Spleen (tissue), 7 donors: ENCODE measurements around the gene CLIC5.

Source experiments
- CTCF ChIP-seq, 11 experiments: fragments of 200-600 bp in 7 of 11; fragments of 450-650 bp in 4 of 11; sonication (generic) in 4 of 11; IDR thresholded peaks in 8 of 11; conservative IDR thresholded peaks in 3 of 11; 1 replicate in 7 of 11; 2 replicates in 4 of 11; pipeline versions ENCODE4 v1.4.0 to v1.8.0; 2016 to 2021; ENCODE audit warnings: antibody characterized with exemption in 11 of 11, inconsistent platforms in 4 of 11, mild to moderate bottlenecking in 1 of 11
- POLR2A ChIP-seq, 3 donors: fragments of 450-650 bp; IDR thresholded peaks; one replicate each; pipeline ENCODE4 v1.5.1; 2017; ENCODE audit warnings: antibody characterized with exemption in 3 of 3, mild to moderate bottlenecking in 1 of 3
- POLR2AphosphoS5 ChIP-seq, 3 donors: sonication (generic); formaldehyde crosslinking; IDR thresholded peaks; one replicate each; pipeline ENCODE4 v1.5.1; 2017; ENCODE audit warnings: antibody characterized with exemption in 3 of 3
- donor health status: DM: no; HTN: no; CAD: no; lungs with moderate emphysema.
- donor health status: DM: no; HTN: no; CAD: no.
- donor health status: DM: no; HTN: no; CAD: no.

GRCh38 chr6:45970326-45970725, 45.3 kb downstream of the CLIC5 start:
- no peak for TF ChIP-seq CTCF (IDR thresholded peaks at IDR 0.05 in 8 of 11, conservative IDR thresholded peaks at IDR 0.05 in 3 of 11)
- TF ChIP-seq POLR2A (IDR thresholded peaks at IDR 0.05) = no peak
- no peak for TF ChIP-seq POLR2AphosphoS5 (IDR thresholded peaks at IDR 0.05)
